ENCODE measurements around the gene DCUN1D2. TPM values are rescaled to one million over a fixed set of nuclear protein-coding genes. Genes with fewer than 3 reads are reported as not detected.

Gene DCUN1D2
- total and polyA plus RNA-seq, 10 of the 15 experiments (the other 5 are each of a cell fraction or from before 2014, with no cell fraction given), result 2.5 to 23.6 (median 9.3) TPM

- SMC1A ChIA-PET (ENCODE audit: uncharacterized antibody, unreplicated experiment), result no interaction called here
- no peak for FAIRE-seq
- no peaks in the 10 kb centered on the region; the same call in 2 of the 3 replicates for H3K9me3 ChIP-seq (replicated peaks; ENCODE audit: control insufficient read depth, insufficient read depth, low read length)
- no peak for TF ChIP-seq NR2C1 (IDR thresholded peaks at IDR 0.05)
- TF ChIP-seq EGR1 (IDR thresholded peaks at IDR 0.05; ENCODE audit: borderline replicate concordance in 1 of 2, low read depth in 2 of 2, low read length in 2 of 2), result no peak
- no peak for TF ChIP-seq JUNB (IDR thresholded peaks at IDR 0.05)
- no peak for TF ChIP-seq MAX (IDR thresholded peaks at IDR 0.05; ENCODE audit: low read depth, low read length)
- no peak for TF ChIP-seq CUX1 (IDR thresholded peaks at IDR 0.05; ENCODE audit: insufficient replicate concordance, low read depth, low read length)
- no peak for TF ChIP-seq HDAC6 (IDR thresholded peaks at IDR 0.05; ENCODE audit: unreplicated experiment)
- no peak for TF ChIP-seq RBBP5 (conservative IDR thresholded peaks at IDR 0.05)
- no peak for TF ChIP-seq BACH1 (IDR thresholded peaks at IDR 0.05; ENCODE audit: borderline replicate concordance)
- no peak for TF ChIP-seq ZNF622 (IDR thresholded peaks at IDR 0.05)
- no peak for TF ChIP-seq MYC (IDR thresholded peaks at IDR 0.05; ENCODE audit: insufficient read depth, insufficient read length, insufficient replicate concordance, low read length, severe bottlenecking)
- TF ChIP-seq ZBTB33 (IDR thresholded peaks at IDR 0.05), result no peak
- no peak for TF ChIP-seq SPI1 (IDR thresholded peaks at IDR 0.05; ENCODE audit: borderline replicate concordance, insufficient read depth, low read depth, low read length)
- no peak for TF ChIP-seq EZH2 (IDR thresholded peaks at IDR 0.05; ENCODE audit: borderline replicate concordance, control insufficient read depth, low read depth, low read length)
- no peak for TF ChIP-seq MLLT1 (IDR thresholded peaks at IDR 0.05)
- TF ChIP-seq ZNF217 (IDR thresholded peaks at IDR 0.05), result no peak
Measured at GRCh38 chr13:113539822-113540221, 49.3 kb upstream of the DCUN1D2 start.

More at GRCh38 chr13:113539822-113540221, 49.3 kb upstream of the DCUN1D2 start:
- intact Hi-C loops (cut with micrococcal nuclease; ENCODE audit: unreplicated experiment) (no loop called here), in situ Hi-C loops (cut with MboI) (no loop called here)
- H3K9ac ChIP-seq (ENCODE audit: control insufficient read depth, insufficient read depth, low read length), result no peak overlapping the region
- no peak overlapping the region for H3K27ac ChIP-seq (ENCODE audit: control insufficient read depth, insufficient read depth)
- RAD21 ChIA-PET (ENCODE audit: unreplicated experiment), result no interaction called here
- H3K4me3 ChIP-seq, result no peak overlapping the region
- no peak overlapping the region for H2AFZ ChIP-seq (ENCODE audit: control insufficient read depth, low read depth, low read length)
- H3K36me3 ChIP-seq (ENCODE audit: control insufficient read depth in 2 of 2, insufficient read depth in 2 of 2, low read length in 1 of 2), result peaks cover 2% of the 10 kb centered on the region in 2 experiments; a peak in 2 of 4 replicates
- no peak for ATAC-seq
- 97% methylated on average over 15 of the region's 15 CpGs for WGBS (ENCODE audit: insufficient coverage, insufficient replicate concordance, low lambda C conversion rate, missing lambda C conversion rate)
- CTCF ChIA-PET, result no interaction called here
- no peaks in the 10 kb centered on the region for H3K27me3 ChIP-seq (replicated peaks in 1 of 2; ENCODE audit: control insufficient read depth in 2 of 2, insufficient read depth in 2 of 2, low read length in 1 of 2)
- BruUV-seq (replicated peaks), result no TSS peak
- no peaks in the 10 kb centered on the region for H3K4me1 ChIP-seq (ENCODE audit: control insufficient read depth, insufficient read depth, low read length)
- no peak for DNase-seq (ENCODE audit: low read depth, low spot score)
- H3K79me2 ChIP-seq (ENCODE audit: control insufficient read depth, insufficient read depth, low read length), result no peaks in the 10 kb centered on the region
- no peaks in the 10 kb centered on the region for H4K20me1 ChIP-seq (ENCODE audit: control insufficient read depth, insufficient read depth)
- POLR2A ChIA-PET, result no interaction called here
- H3K4me2 ChIP-seq (ENCODE audit: control insufficient read depth, insufficient read depth), result no peak overlapping the region
